CD4-positive, CD25-positive, alpha-beta regulatory T cell (primary cell): Measurements from ENCODE around the gene SLC6A20. TPM values are rescaled to one million over a fixed set of nuclear protein-coding genes. Genes with fewer than 3 reads are reported as not detected.
A peak's percentile ranks its signal among the peaks of the same experiment; 100 is the strongest.
"Not testable (repeated sequence)": the region's sequence is repeated elsewhere in the genome, so short reads cannot be mapped to it uniquely, and the experiment has no call there.

ENCODE experiments used
- ATAC-seq, 2 donors: fragments of 150-1000 bp; cut with Tn5 transposase; one replicate each; pipeline ENCODE4 v1.10.0; 2021; ENCODE audit warnings: low read depth in 2 of 2, moderate number of reproducible peaks in 2 of 2, moderate library complexity in 1 of 2
- DNase-seq, 3 donors: peaks; one replicate each; pipeline versions ENCODE4 v3.0.0 to v3.0.0-alpha.2; 2012 to 2022; ENCODE audit warnings: mixed read lengths in 1 of 3
- H3K27ac ChIP-seq: one replicate; pipeline ENCODE4 v1.7.0; 2013; ENCODE audit warnings: mild to moderate bottlenecking, low read length; ENCODE audit not compliant: insufficient read depth, poor library complexity, severe bottlenecking
- H3K27me3 ChIP-seq: one replicate; pipeline ENCODE4 v1.7.0; 2013; ENCODE audit warnings: low read length; ENCODE audit not compliant: control insufficient read depth, insufficient read depth
- H3K36me3 ChIP-seq: one replicate; pipeline ENCODE4 v1.7.0; 2013; ENCODE audit warnings: mild to moderate bottlenecking, low read length, moderate library complexity; ENCODE audit not compliant: control insufficient read depth, insufficient read depth
- H3K4me1 ChIP-seq: 2 replicates; pipeline ENCODE4 v1.7.0; 2013; ENCODE audit warnings: mild to moderate bottlenecking, low read length; ENCODE audit not compliant: insufficient read depth, control insufficient read depth, poor library complexity, severe bottlenecking
- H3K4me3 ChIP-seq: one replicate; pipeline ENCODE4 v1.7.0; 2013; ENCODE audit warnings: low read depth, mild to moderate bottlenecking, low read length, moderate library complexity
- H3K9me3 ChIP-seq, 2 experiments: 1 replicate in 1 of 2; 2 replicates in 1 of 2; pipeline ENCODE4 v1.7.0; 2013; ENCODE audit warnings: low read length in 2 of 2, mild to moderate bottlenecking in 1 of 2, moderate library complexity in 1 of 2; ENCODE audit not compliant: control insufficient read depth in 2 of 2
- H3K27ac Mint-ChIP-seq, 3 donors: one replicate each; pipeline ENCODE4 v1.8.0; 2020 to 2022; ENCODE audit warnings: mild to moderate bottlenecking in 3 of 3, mixed read lengths in 3 of 3, moderate library complexity in 2 of 3
- H3K27me3 Mint-ChIP-seq: one replicate; pipeline ENCODE4 v1.8.0; 2022; ENCODE audit warnings: mild to moderate bottlenecking, mixed read lengths
- H3K36me3 Mint-ChIP-seq: one replicate; pipeline ENCODE4 v1.8.0; 2020; ENCODE audit warnings: mixed read lengths
- H3K4me1 Mint-ChIP-seq, 4 donors: one replicate each; pipeline ENCODE4 v1.8.0; 2020 to 2022; ENCODE audit warnings: mixed read lengths in 4 of 4, mild to moderate bottlenecking in 1 of 4
- H3K4me3 Mint-ChIP-seq, 4 donors: one replicate each; pipeline ENCODE4 v1.8.0; 2020 to 2022; ENCODE audit warnings: mild to moderate bottlenecking in 4 of 4, mixed read lengths in 4 of 4, moderate library complexity in 3 of 4
- H3K9me3 Mint-ChIP-seq, 7 donors: one replicate each; pipeline ENCODE4 v1.8.0; 2020 to 2022; ENCODE audit warnings: mixed read lengths in 7 of 7, mild to moderate bottlenecking in 3 of 7, moderate library complexity in 2 of 7
- polyA plus RNA-seq, 4 donors: library from polyadenylated mRNA; unstranded; fragments of 300-500 nt; fragmentation: Illumina TruSeq; gene quantifications; one replicate each; pipeline ENCODE4 v1.2.3, GENCODE V29; 2021
- total RNA-seq: library from RNA; stranded (reverse); gene quantifications from one replicate; pipeline ENCODE4 v1.2.3, GENCODE V29; 2022

The SLC6A20 gene
- total and polyA plus RNA-seq, 5 donors from 2014 or later = 0.54 TPM; not detected in 4

GRCh38 chr3:45761831-45762230 is 34.5 kb downstream of the SLC6A20 start:
- H3K4me3 Mint-ChIP-seq = no peak overlapping the region
- H3K4me1 Mint-ChIP-seq = peaks cover 0 to 4% (median 0%) of the 10 kb centered on the region in 4 donors
- peaks cover 4% of the 10 kb centered on the region for H3K36me3 Mint-ChIP-seq

GRCh38 chr3:45760878-45761711 is 35.2 kb downstream of the SLC6A20 start:
- H3K27me3 Mint-ChIP-seq = peaks cover 11% of the 10 kb centered on the region
- no peaks in the 10 kb centered on the region for H3K9me3 Mint-ChIP-seq
- DNase-seq (peak in 2 of 3 donors; percentile 24 to 60), ATAC-seq (no peak)
- no peaks in the 10 kb centered on the region for H3K9me3 ChIP-seq
- H3K4me1 Mint-ChIP-seq = peaks cover 0 to 4% (median 0%) of the 10 kb centered on the region in 4 donors
- no peak overlapping the region for H3K4me3 Mint-ChIP-seq
- H3K36me3 ChIP-seq = no peaks in the 10 kb centered on the region
- no peak overlapping the region for H3K4me3 ChIP-seq
- peaks cover 4% of the 10 kb centered on the region for H3K36me3 Mint-ChIP-seq
- no peaks in the 10 kb centered on the region for H3K4me1 ChIP-seq
- no peaks in the 10 kb centered on the region for H3K27me3 ChIP-seq
- no peak overlapping the region for H3K27ac ChIP-seq
- no peak overlapping the region for H3K27ac Mint-ChIP-seq

More at GRCh38 chr3:45761831-45762230, 34.5 kb downstream of the SLC6A20 start:
- H3K27ac ChIP-seq = no peak overlapping the region
- no peaks in the 10 kb centered on the region for H3K4me1 ChIP-seq
- no peak for ATAC-seq
- Mint-ChIP-seq H3K27ac (no peak overlapping the region), H3K9me3 (no peaks in the 10 kb centered on the region), H3K27me3 (peaks cover 12% of the 10 kb centered on the region)
- no peak overlapping the region for H3K4me3 ChIP-seq
- DNase-seq = no peak
- no peaks in the 10 kb centered on the region for H3K27me3 ChIP-seq
- no peaks in the 10 kb centered on the region for H3K9me3 ChIP-seq
- H3K36me3 ChIP-seq = no peaks in the 10 kb centered on the region

GRCh38 chr3:45759851-45760250 is 36.5 kb downstream of the SLC6A20 start:
- Mint-ChIP-seq H3K27ac (no peak overlapping the region), H3K9me3 (no peaks in the 10 kb centered on the region), H3K4me3 (no peak overlapping the region), H3K4me1 (peaks cover 0 to 4% (median 0%) of the 10 kb centered on the region in 4 donors), H3K27me3 (peaks cover 10% of the 10 kb centered on the region), H3K36me3 (peaks cover 4% of the 10 kb centered on the region)
- Histone ChIP-seq H3K4me1 (no peaks in the 10 kb centered on the region), H3K4me3 (no peak overlapping the region), H3K9me3 (no peaks in the 10 kb centered on the region), H3K36me3 (no peaks in the 10 kb centered on the region), H3K27me3 (no peaks in the 10 kb centered on the region), H3K27ac (no peak overlapping the region)
- no peak for DNase-seq
- no peak for ATAC-seq

- Histone ChIP-seq H3K36me3 (no peaks in the 10 kb centered on the region), H3K4me3 (no peak overlapping the region), H3K27me3 (no peaks in the 10 kb centered on the region), H3K4me1 (no peaks in the 10 kb centered on the region), H3K9me3 (no peaks in the 10 kb centered on the region), H3K27ac (no peak overlapping the region)
- Mint-ChIP-seq H3K27ac (no peak overlapping the region), H3K4me3 (no peak overlapping the region), H3K27me3 (peaks cover 10% of the 10 kb centered on the region), H3K4me1 (peaks cover 0 to 4% (median 0%) of the 10 kb centered on the region in 4 donors), H3K36me3 (peaks cover 5% of the 10 kb centered on the region), H3K9me3 (no peaks in the 10 kb centered on the region)
- ATAC-seq (no peak), DNase-seq (no peak)
Measured at GRCh38 chr3:45758871-45759270, 37.5 kb downstream of the SLC6A20 start.

GRCh38 chr3:45757141-45757540 is 39.2 kb downstream of the SLC6A20 start:
- ATAC-seq, H3K4me1 Mint-ChIP-seq, H3K4me3 ChIP-seq, DNase-seq, H3K4me1 ChIP-seq, H3K27ac ChIP-seq, H3K9me3 Mint-ChIP-seq, H3K9me3 ChIP-seq, H3K27me3 ChIP-seq, H3K27me3 Mint-ChIP-seq, H3K27ac Mint-ChIP-seq, H3K4me3 Mint-ChIP-seq, H3K36me3 ChIP-seq: not testable (repeated sequence)
- H3K36me3 Mint-ChIP-seq = peaks cover 13% of the 10 kb centered on the region

GRCh38 chr3:45756055-45756454 is 40.3 kb downstream of the SLC6A20 start:
- Mint-ChIP-seq H3K9me3 (no peaks in the 10 kb centered on the region), H3K27ac (no peak overlapping the region), H3K27me3 (peaks cover 10% of the 10 kb centered on the region), H3K4me3 (no peak overlapping the region), H3K4me1 (peaks cover 0 to 1% (median 0%) of the 10 kb centered on the region in 4 donors), H3K36me3 (peaks cover 13% of the 10 kb centered on the region)
- ATAC-seq = no peak
- no peaks in the 10 kb centered on the region for H3K27me3 ChIP-seq
- no peaks in the 10 kb centered on the region for H3K36me3 ChIP-seq
- H3K4me1 ChIP-seq = no peaks in the 10 kb centered on the region
- no peak for DNase-seq
- H3K4me3 ChIP-seq = no peak overlapping the region
- H3K9me3 ChIP-seq = no peaks in the 10 kb centered on the region
- no peak overlapping the region for H3K27ac ChIP-seq

- peaks cover 0 to 3% (median 0%) of the 10 kb centered on the region in 4 donors for H3K4me1 Mint-ChIP-seq
- H3K27me3 ChIP-seq = no peaks in the 10 kb centered on the region
- H3K27ac Mint-ChIP-seq = no peak overlapping the region
- no peak overlapping the region for H3K27ac ChIP-seq
- DNase-seq (no peak), ATAC-seq (no peak)
- no peaks in the 10 kb centered on the region for H3K9me3 Mint-ChIP-seq
- peaks cover 10% of the 10 kb centered on the region for H3K27me3 Mint-ChIP-seq
- H3K4me3 Mint-ChIP-seq = no peak overlapping the region
- H3K36me3 ChIP-seq = no peaks in the 10 kb centered on the region
- H3K4me3 ChIP-seq = no peak overlapping the region
- no peaks in the 10 kb centered on the region for H3K4me1 ChIP-seq
- H3K36me3 Mint-ChIP-seq = peaks cover 13% of the 10 kb centered on the region
- H3K9me3 ChIP-seq = no peaks in the 10 kb centered on the region
Measured at GRCh38 chr3:45754461-45754860, 41.9 kb downstream of the SLC6A20 start.

- H3K27me3 Mint-ChIP-seq = peaks cover 10% of the 10 kb centered on the region
- no peak overlapping the region for H3K4me3 ChIP-seq
- H3K9me3 Mint-ChIP-seq = no peaks in the 10 kb centered on the region
- ATAC-seq (no peak), DNase-seq (no peak)
- H3K27ac ChIP-seq = no peak overlapping the region
- no peak overlapping the region for H3K27ac Mint-ChIP-seq
- H3K27me3 ChIP-seq = no peaks in the 10 kb centered on the region
- no peak overlapping the region for H3K4me3 Mint-ChIP-seq
- H3K4me1 Mint-ChIP-seq = peaks cover 0 to 5% (median 4%) of the 10 kb centered on the region in 4 donors
- H3K4me1 ChIP-seq = no peaks in the 10 kb centered on the region
- no peaks in the 10 kb centered on the region for H3K36me3 ChIP-seq
- H3K9me3 ChIP-seq = no peaks in the 10 kb centered on the region
- H3K36me3 Mint-ChIP-seq = peaks cover 20% of the 10 kb centered on the region
Measured at GRCh38 chr3:45753095-45753494, 43.2 kb downstream of the SLC6A20 start.
